PC-3 (cell line): ENCODE results near the gene GNG11.

Source experiments
- EZH2 ChIP-seq: fragments of 300-600 bp; sonication (generic); IDR thresholded peaks from one replicate; pipeline ENCODE4 v1.6.1; 2017; ENCODE audit warnings: antibody characterized with exemption, mild to moderate bottlenecking, low read length; ENCODE audit not compliant: unreplicated experiment
- TF ChIP-seq, protein P1 (sequence below): fragments of 300-600 bp; sonication (generic); conservative IDR thresholded peaks from 2 replicates; pipeline ENCODE4 v1.5.1; 2017; ENCODE audit warnings: antibody characterized with exemption, low read depth, mild to moderate bottlenecking, low read length

DNA sequence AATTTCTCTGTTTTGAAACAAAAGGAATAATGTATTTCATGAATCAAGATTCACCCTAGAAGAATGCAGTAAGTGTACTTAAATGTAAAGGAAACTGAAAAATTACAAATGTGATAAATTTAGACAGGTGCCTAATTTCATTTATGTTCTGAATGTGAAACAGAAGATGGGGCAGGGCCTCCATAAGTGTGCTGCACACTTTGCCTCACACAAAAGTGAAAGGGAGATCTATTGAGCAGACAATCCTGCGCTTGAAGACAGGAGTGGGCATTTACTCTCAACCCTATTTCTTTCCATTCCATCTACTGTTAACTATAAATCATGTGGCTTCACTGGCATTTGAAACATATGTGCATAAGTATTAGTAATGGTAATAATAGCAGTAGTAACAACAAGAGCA, 36.2 kb downstream of the GNG11 start:
- TF ChIP-seq, protein P1, sequence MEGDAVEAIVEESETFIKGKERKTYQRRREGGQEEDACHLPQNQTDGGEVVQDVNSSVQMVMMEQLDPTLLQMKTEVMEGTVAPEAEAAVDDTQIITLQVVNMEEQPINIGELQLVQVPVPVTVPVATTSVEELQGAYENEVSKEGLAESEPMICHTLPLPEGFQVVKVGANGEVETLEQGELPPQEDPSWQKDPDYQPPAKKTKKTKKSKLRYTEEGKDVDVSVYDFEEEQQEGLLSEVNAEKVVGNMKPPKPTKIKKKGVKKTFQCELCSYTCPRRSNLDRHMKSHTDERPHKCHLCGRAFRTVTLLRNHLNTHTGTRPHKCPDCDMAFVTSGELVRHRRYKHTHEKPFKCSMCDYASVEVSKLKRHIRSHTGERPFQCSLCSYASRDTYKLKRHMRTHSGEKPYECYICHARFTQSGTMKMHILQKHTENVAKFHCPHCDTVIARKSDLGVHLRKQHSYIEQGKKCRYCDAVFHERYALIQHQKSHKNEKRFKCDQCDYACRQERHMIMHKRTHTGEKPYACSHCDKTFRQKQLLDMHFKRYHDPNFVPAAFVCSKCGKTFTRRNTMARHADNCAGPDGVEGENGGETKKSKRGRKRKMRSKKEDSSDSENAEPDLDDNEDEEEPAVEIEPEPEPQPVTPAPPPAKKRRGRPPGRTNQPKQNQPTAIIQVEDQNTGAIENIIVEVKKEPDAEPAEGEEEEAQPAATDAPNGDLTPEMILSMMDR = no peak
- no peak for TF ChIP-seq EZH2
